Endothelial cell of hepatic sinusoid (primary cell): ENCODE data around the gene TARBP2.

Experiments
- in situ Hi-C: cut with HindIII; loops from 2 replicates; pipeline ENCODE4 v1.10.0; 2017; ENCODE audit warnings: low sequenced_read_pairs

TARBP2 gene

DNA sequence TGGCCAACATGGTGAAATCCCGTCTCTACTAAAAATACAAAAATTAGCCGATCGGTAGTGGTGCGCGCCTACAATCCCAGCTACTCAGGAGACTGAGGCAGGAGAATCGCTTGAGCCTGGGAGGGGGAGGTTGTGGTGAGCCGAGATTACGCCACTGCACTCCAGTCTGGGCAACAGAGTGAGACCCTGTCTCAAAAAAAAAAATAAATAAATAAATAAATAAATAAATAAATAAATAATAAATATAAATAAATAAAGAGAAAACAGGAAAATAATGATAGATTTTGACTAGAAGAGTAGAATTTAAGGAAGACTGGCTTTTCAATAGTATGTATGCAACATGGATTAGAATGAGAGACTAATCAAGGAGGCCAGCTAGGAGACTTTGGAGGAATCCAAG, 49.0 kb downstream of the TARBP2 start:
- in situ Hi-C loops: loop anchor here (10.0 kb wide), 1 partner anchor 125 kb away; the partner anchor contains the start of gene ATP5MC2

- in situ Hi-C loops: loop anchor here (10.0 kb wide), 1 partner anchor 124 kb away; the partner anchor contains the start of gene ATP5MC2
Measured at GRCh38 chr12:53550595-53550994, 49.5 kb downstream of the TARBP2 start.

DNA sequence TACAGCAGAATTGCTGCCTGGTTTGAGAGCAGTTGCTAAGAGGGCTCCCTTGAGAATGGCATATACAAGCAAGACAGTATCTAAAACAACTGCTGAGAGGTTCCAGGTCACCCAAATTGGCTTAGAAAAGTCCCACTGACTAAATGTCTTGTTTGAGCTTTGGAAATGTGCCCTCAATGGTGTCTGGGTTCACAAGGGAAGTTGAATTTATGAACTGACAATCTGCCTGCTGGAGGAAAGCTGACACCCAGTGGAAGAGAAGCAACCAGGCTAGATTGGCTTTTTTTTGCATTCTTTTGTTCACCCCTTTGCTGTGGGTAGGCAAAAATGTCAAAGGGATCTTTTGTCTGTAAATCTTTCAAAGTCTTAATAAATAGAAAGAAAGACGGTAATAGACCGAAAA, 50.8 kb downstream of the TARBP2 start:
- in situ Hi-C loops: loop anchor here (10.0 kb wide), 1 partner anchor 123 kb away; the partner anchor contains the start of gene ATP5MC2

DNA sequence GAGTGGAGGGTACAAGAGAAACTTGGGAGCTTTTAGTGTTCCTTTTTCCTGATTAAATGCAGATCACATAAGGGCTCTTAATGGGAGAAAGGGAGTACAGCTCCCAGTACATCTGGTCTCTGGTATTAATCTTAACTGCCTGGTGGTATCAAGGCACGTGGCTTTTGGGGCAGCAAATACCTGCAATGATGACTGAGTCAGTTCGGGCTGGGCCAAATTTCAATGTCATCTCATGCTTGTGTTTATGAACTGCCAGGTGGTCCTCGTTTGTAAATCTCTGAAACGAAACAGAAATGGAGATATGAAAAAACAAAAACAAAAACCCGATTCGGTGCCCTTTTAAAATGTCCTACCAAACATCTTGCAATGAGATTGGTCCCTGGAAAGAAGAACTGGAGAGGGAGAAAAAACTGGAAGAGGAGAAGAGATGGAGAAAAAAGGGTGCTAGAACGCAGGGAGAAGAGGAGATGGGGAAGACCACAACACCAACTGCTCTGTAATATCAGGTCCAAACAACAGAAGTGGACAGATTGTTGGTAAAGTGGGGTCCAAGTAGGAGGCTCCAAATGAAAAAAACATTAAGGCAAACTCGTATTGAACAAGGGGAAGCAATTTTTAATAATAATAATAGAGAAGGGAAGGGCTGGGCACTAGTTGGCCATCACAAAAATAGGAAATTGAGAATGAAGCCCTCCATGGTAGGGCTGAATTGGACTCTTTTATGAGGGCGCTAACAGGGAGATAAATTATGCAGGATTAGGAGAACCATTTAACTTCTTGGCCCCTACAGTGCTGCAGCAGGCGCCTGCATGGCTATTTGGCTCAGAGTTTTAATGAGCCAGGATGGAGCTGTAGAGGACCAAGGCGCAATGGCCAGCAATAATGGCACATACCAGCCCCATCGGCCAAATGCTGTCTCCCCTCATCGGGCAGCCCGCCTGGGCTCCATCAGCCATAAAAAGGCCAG, 51.6 kb downstream of the TARBP2 start:
- in situ Hi-C loops: loop anchor here (10.0 kb wide), 1 partner anchor 122 kb away; the partner anchor contains the start of gene ATP5MC2
